GM21723 (cell line): Measurements from ENCODE around the gene INHBC.

ENCODE experiments used
- ATAC-seq: cut with Tn5 transposase; IDR thresholded peaks from one replicate; pipeline ENCODE4 v1.9.1; 2021; ENCODE audit warnings: mild to moderate bottlenecking, moderate library complexity; ENCODE audit not compliant: unreplicated experiment

INHBC gene

DNA sequence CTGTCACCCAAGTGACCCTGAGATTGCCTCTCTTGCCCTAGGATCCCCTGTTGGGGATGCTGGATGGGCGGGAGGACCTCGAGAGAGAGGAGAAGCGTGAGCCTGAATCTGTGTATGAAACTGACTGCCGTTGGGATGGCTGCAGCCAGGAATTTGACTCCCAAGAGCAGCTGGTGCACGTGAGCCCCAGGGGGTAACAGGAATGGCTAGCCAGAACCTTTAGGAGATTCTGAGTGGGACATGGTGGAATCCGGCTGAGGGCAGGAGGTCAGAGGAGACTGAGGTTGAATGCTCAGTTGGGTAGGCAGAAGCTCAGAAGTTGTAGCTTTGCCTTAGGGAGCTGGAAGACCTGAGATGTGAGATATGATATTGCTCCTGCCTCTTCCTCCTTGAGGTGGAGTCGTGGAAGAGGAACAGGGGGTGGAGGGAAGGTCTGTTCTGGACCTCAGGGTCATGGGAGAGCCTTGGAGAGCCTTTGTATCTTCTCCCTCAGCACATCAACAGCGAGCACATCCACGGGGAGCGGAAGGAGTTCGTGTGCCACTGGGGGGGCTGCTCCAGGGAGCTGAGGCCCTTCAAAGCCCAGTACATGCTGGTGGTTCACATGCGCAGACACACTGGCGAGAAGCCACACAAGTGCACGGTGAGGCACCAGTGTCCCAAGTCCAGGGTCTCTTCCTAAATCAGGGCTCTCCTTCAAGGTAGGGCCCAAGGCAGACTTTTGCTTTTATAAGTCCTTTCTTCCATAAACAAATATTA lies 31.3 kb downstream of the INHBC start:
- no peak for ATAC-seq

DNA sequence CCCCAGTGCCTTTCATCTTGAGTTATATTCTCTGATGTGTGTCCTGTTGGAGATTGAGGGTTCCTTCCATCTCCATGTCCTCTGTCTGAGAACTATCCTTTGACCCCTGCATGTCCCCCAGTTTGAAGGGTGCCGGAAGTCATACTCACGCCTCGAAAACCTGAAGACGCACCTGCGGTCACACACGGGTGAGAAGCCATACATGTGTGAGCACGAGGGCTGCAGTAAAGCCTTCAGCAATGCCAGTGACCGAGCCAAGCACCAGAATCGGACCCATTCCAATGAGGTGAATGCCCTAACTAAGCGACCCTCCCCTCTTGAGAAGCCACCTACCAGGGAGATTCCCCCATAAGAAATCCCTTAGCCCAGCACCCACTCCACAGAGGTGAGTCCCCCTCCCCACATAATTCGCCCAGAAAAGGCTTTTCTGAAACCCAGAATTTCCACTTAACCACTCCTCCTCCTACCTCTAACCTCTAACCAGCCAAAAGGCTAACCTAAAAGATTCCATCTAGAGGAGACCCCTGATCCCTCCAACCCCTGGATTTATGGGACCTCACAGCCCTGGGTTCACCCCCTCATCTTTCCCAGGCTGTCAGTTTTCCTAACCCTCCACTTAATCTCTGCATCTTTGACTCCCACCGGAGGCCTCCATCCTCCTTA lies 32.8 kb downstream of the INHBC start:
- ATAC-seq = no peak

DNA sequence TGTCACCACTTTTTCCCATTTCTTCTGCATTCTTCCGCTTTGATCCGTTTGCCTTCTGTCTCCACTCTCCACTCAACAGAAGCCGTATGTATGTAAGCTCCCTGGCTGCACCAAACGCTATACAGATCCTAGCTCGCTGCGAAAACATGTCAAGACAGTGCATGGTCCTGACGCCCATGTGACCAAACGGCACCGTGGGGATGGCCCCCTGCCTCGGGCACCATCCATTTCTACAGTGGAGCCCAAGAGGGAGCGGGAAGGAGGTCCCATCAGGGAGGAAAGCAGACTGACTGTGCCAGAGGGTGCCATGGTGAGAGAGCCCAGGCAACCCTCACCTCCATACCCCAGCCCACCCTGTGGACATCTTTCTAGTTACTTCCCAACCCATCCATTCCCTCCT lies 33.3 kb downstream of the INHBC start:
- no peak for ATAC-seq

DNA sequence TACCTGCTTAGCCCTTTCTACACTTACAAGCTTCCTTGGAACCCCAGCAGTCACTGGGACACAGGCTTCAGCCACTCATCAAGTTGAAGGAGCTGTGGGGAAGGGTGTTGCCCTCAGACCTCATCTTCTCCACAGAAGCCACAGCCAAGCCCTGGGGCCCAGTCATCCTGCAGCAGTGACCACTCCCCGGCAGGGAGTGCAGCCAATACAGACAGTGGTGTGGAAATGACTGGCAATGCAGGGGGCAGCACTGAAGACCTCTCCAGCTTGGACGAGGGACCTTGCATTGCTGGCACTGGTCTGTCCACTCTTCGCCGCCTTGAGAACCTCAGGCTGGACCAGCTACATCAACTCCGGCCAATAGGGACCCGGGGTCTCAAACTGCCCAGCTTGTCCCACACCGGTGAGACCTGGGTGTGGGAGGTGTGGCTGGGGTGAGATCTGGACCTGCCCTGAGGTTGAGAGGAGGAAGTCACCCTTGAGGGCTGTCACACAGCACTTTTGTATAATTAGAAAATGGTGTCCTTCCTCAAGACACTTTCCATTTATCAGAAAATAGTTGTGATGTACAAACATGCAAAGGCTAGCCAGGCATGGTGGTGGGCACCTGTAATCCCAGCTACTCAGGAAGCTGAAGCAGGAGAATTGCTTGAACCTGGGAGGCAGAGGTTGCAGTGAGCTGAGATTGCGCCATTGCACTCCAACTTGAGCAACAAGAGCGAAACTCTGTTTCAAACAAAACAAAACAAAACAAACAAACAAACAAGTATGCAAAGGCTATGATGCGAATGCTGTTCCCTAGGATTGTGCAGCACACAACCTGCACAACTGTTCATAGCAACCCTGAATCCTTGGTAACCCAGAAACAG lies 34.9 kb downstream of the INHBC start:
- no peak for ATAC-seq

DNA sequence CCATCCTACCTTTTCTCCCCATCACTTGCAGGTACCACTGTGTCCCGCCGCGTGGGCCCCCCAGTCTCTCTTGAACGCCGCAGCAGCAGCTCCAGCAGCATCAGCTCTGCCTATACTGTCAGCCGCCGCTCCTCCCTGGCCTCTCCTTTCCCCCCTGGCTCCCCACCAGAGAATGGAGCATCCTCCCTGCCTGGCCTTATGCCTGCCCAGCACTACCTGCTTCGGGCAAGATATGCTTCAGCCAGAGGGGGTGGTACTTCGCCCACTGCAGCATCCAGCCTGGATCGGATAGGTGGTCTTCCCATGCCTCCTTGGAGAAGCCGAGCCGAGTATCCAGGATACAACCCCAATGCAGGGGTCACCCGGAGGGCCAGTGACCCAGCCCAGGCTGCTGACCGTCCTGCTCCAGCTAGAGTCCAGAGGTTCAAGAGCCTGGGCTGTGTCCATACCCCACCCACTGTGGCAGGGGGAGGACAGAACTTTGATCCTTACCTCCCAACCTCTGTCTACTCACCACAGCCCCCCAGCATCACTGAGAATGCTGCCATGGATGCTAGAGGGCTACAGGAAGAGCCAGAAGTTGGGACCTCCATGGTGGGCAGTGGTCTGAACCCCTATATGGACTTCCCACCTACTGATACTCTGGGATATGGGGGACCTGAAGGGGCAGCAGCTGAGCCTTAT lies 35.8 kb downstream of the INHBC start:
- no peak for ATAC-seq

DNA sequence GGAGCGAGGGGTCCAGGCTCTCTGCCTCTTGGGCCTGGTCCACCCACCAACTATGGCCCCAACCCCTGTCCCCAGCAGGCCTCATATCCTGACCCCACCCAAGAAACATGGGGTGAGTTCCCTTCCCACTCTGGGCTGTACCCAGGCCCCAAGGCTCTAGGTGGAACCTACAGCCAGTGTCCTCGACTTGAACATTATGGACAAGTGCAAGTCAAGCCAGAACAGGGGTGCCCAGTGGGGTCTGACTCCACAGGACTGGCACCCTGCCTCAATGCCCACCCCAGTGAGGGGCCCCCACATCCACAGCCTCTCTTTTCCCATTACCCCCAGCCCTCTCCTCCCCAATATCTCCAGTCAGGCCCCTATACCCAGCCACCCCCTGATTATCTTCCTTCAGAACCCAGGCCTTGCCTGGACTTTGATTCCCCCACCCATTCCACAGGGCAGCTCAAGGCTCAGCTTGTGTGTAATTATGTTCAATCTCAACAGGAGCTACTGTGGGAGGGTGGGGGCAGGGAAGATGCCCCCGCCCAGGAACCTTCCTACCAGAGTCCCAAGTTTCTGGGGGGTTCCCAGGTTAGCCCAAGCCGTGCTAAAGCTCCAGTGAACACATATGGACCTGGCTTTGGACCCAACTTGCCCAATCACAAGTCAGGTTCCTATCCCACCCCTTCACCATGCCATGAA lies 36.5 kb downstream of the INHBC start:
- no peak for ATAC-seq

DNA sequence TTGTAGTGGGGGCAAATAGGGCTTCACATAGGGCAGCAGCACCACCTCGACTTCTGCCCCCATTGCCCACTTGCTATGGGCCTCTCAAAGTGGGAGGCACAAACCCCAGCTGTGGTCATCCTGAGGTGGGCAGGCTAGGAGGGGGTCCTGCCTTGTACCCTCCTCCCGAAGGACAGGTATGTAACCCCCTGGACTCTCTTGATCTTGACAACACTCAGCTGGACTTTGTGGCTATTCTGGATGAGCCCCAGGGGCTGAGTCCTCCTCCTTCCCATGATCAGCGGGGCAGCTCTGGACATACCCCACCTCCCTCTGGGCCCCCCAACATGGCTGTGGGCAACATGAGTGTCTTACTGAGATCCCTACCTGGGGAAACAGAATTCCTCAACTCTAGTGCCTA lies 37.1 kb downstream of the INHBC start:
- no peak for ATAC-seq

DNA sequence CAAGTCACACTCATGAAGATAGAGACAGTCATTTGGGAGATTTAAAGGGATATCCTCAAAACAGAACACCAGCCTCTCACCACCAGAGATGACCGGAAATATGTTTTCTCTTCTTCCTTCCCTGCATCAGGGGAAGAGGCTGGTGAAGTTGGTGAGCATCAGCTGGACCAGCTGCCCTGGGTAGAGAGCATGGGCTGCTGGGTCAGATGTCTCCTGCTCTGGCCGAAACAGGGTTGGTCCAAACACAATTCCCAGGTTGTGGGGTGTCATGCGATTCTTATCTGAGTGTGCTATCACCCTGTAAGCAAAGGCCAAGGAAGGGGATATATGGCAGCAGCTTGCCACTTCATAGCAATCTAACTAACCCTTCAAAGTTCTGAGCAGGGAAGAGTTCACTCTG lies 37.8 kb downstream of the INHBC start:
- no peak for ATAC-seq

DNA sequence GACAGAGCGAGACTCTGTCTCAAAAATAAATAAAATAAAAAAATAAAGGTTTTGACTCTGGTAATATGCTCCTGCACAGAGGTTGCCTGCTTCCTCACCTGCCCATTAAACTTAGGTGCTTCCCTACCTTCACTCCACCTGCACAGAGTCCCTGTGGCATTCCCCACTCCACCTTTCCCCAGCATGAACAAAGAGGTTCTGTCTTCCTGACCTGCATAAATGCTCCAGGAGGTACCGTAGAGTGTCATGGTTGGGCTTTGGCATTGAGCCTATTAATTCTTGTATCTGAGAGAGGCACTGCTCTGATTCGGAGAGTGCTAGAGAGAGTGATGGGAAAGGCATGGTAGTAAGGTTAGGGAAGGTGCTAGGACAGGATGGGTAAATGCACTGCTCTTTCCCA lies 38.8 kb downstream of the INHBC start:
- no peak for ATAC-seq

DNA sequence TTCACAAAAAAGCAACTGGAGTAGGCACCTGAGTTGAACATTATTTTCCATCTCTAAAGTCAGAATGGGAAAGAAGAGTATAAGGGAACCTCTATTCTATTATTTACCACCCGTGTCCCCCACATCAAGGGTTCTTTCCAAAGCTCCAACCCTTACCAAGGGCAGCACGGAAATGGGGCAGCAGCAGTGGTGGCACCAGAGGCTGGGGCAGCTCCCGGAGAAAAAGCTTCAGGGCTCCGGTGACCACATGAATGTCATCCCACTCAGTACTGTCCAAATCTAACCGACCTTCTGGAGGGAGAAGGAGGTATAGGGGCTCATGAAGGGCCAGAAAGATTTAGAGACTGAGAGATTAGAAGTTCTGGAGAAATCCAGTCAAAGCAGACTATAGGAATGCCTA lies 39.3 kb downstream of the INHBC start:
- no peak for ATAC-seq

DNA sequence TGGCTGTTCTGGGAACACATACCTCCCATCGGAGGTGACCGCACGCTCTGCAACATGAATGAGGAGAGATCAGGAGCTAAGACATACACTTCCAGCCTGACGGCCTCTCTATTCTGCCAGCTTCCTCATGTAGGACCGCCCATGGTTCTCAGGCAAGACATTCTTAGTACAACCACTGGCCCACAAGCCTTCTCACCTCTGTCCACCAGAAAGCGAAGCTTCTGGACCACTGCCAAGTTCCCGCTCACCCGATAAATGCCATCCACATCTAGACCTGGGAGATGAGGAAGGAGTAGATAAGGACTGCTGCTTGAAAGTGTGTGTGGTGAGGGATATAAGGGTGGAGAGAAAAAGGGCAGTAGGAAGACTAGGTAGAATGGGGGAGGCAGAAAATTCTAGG lies 39.8 kb downstream of the INHBC start:
- ATAC-seq = no peak

DNA sequence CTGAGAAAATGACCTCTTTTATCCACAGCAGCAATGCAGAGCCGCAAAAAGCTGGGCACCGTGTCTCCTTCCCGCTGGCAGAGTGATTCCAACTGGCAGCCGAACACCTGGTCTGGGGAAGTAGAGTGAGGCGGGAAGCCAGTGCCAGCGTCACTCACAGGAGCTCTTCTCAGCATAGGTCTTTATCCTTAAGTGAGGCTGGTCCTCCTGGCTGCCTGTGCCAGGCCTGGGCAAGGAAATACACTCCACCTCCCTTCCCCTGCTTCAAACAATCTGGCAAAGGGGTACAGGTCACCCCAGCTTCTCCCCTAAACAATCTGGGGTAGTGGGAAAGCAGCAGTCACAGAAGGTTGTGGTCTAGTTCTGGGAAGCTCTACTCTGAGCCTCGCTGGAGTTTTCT lies 40.3 kb downstream of the INHBC start:
- ATAC-seq = no peak

DNA sequence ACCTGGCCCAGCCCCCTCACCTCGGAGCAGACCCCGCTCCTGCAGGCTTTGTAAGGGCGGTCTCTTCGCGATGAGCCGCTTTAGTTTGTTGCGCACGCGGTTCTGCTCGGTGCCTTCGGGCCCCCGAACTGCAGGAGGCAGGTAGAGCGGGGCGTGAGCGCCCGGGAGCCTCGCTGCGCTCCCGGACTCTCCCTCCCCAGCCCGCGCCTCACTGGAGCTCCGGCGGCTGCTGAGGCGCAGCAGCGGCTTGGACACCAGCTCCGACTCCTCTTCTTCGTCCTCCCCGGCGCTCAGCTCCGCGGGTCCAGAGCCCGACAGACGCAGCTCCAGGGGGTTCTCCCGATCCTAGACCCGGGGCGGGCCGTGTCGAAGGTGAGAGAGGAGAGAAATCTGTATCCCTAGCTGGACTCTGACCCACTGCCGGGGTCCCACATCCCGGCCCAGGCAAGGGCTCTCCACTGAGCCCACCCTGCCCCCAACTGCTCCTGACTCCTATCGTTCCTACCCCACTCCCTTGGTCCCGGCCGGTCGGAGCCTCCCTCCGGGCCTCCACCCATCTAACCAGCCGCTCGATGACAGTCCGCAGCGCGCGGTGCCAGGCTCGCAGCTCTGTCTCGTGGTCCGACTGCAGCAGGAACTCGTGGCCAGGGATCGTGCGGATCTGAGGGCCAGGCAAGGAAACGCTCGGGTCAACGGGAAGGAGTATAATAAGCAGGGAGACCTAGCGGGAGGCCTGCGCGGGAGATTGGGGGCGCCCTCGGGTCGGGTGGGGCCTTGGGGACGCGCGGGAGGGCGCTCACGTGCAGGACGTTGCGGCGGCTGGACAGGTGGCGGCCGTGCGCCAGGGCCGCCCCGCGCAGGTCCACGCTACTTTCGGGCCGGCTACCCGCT lies 40.9 kb downstream of the INHBC start:
- ATAC-seq = peak; percentile 5

DNA sequence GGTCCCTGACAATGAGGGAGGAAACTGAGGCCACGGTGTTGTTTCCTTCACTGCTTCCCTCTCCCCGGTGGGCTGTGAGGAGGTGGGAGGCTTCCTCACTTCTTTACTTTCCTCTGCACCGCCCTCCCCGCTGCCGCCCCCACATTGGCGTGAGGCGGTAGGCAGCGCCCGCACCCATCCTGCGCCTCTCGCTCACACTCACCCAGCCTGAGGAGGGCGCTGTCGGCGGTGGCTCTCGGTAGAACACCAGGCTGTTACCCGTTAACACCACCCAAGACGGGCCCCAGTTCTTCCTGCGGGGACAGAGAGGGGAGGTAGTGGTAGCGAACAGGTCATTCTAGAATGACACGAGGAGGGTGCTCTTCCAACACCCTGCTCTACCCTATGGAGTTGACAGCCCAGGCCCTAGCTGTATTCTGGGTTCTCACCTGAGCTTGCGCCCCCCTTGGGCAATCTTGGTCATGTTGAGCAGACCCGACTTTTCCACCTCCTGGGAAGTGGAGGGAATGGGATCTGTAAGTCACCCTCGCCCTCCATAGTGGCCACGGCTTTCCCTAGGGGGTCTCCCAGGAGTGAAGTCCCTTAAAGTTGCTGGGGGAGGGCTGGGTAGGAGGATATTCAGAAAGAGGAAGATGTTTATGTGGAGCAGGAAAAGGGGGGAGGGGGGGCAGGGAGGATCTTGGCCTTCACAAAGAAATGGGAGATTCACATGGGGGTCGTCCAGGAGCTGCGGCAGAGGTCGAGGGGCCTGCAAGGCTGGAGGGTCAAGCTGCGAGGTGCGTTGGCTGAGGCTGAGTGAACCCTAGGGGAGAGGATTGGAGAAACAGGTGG lies 41.8 kb downstream of the INHBC start:
- peak; percentile 50 for ATAC-seq

DNA sequence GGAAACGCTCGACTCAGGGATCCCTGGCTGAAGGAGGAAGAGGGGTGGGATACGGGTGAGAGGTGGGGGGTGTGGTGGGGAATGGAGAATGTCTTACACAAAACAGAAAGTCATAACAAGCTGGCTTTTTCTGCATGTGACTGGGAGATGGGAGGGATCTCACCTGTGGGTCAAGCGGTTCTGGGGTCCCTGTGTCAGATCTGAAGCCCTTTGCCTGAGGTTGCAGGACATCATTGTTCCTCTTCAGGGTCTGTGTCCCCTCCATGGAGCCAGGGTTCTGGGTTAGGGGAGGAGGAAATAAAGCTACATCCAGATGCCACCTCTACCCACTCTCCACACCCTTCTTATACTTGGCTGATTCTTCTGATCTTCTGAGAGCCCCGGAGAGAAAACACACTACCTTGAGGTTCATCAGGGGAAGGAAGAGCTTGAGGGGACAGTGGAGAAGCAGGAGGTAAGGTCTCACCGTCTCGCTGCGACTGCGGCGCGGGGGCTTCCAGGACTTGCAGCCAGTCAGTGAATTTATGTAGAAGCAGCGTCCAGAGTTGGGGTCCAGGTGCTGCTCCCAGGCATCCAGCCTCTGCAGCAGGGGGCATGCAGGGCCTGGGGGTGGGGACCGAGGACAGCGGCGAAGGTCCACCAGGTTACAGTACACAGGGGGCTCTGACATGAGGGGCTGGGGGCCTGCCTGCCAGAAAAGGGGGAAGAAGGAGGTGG lies 42.6 kb downstream of the INHBC start:
- no peak for ATAC-seq

DNA sequence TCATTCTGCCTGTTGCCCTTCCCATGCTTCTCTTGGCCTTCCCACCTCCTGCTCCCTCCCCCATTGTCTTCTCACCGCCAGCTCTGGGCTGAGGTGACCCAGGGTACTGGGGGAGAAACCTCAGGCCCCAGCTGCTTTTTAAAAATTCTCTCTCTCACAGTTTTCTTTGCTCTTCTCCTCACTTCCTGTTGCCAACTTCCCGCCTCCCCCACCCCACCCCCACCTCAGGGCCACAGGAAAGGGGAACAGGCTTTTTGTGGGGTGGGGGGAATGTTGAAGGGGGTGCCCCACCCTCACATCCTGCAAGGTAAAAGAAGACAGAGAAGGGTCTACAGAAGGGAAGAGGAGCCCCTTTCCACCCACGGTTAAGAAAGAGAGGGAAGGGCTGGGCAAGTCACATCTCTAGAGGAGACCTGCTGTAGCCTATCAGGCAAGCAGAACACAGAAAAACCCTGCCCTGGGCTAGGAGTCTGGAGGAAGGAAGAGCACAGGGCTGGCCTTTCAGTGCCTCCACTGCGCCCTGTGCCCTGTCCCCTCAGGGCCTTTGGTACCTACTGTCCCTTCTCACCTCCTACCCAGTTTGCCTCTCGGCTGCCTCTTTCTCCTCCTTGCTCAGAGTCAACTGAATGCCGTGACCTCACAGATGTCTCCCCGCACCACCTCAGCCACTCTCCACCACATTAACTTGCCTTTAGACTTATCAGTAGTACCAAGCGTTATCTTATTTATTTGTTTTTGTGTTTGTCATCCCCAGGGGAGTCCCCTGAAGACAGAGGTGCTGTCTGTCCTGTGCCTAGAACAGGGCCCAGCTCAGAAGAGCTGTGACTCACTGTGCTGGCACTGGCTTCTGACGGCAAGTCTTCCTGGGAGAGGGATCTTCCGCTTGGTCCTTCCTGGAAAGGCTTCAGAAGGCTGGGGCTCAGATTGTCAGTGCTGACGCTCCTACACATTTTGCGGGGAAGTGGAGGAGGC lies 43.4 kb downstream of the INHBC start:
- ATAC-seq = peak; percentile 42

DNA sequence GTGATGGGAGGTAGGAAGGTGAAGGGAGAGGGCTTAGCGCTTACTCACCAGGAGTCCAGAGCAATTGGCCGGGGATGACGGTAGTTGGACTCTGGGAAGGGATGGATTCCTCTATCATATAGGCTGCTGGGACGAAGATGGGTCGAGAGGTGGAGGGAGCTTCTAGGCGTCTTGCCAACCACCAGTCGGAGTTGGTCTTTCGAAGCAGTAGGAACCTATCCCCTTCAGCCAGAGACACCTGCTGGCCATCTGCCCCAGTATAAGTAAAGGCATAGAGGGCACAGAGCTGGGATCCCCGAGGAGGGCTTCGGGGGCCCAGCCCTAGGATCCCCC lies 44.4 kb downstream of the INHBC start:
- no peak for ATAC-seq
